ENCODE results near the gene LRRC28.

LRRC28 gene

DNA sequence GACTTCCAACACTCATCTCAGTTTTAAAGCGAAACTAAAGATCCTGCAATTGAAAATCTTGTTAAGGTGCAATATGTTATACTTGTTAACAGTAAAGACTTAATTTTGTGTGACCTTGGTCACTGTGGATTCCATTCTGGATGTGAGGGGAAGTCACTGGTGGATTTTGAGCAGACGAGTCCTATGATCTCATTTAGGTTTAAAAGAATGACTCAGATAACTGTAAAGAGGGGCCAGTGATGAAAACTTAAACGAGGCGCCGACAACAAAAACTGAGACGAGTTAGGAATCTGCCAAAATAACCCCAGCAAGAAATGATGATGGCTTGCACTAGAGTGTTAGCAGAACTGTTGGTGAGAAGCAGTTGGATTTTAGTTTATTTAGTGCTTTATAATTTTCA lies 56.5 kb downstream of the LRRC28 start:
- no peak for DNase-seq

DNA sequence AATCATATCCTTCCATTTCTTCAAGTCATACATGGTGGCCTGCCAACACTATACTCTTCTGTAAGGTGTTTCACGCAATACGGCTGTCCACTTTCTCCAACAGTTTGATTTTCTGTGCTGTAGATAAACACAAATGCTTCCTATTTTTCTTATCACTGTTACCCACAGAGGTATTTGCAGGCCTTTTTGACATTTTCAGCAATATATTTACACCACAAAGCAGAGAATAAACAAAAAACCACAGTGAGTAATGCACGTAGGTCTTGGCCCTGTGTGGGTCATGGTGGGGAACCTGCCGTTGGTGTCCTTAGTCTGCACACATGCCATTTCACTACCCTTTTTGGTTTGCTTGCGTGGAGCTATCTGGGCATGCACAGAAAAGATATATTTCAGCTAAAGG lies 59.5 kb downstream of the LRRC28 start:
- DNase-seq = peak; percentile 10

DNA sequence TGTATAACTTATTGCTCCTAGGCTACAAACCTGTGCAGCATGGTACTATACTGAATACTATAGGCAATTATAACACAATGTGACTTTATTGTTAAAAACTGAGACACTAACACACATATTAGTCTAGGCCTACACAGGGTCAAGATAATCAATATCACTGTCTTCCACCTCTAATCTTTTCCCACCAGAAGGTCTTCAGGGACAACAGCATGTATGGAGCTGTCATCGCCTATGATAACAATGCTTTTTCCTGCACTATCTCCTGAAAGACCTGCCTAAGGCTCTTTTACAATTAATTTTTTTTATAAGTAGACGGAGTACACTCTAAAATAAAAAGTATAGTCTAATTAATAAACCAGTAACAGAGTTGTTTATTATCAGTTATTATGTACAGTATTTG lies 60.9 kb downstream of the LRRC28 start:
- peak; percentile 70 for DNase-seq

DNA sequence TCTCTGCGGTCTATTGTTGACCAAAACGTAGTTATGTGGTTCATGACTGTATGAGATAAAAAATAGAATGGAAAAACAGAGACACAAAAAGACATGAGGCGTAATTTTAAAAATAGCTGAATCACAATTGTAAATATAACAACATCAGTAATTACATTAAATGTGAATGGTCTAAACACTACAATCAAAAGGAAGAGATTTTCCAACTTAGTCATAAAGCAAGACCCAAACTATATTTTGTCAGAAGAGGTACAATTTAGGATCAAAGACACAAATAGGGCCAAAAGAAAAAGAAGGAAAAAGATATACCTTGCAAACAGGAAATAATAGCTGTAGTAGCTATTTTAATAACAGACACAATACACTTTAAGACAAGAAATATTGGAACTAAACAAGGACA lies 61.5 kb downstream of the LRRC28 start:
- no peak for DNase-seq

DNA sequence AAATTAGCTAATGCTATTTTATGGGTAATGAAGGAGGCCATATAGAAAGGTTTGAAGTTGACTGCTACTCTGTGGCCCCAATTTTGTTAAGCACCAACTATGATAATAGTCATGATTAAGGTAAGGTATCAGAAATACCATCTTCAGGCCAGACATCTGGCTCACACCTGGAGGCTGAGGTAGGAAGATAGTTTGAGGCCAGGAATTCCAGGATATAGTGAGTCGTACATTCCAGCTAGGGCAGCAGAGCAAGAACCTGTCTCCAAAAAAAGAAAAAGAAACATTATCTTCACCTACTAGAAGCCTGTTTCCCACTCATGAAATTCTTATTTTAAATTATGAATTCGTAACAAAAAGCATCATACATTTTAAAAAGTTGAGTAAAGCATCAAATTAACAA lies 64.4 kb downstream of the LRRC28 start:
- DNase-seq = no peak

DNA sequence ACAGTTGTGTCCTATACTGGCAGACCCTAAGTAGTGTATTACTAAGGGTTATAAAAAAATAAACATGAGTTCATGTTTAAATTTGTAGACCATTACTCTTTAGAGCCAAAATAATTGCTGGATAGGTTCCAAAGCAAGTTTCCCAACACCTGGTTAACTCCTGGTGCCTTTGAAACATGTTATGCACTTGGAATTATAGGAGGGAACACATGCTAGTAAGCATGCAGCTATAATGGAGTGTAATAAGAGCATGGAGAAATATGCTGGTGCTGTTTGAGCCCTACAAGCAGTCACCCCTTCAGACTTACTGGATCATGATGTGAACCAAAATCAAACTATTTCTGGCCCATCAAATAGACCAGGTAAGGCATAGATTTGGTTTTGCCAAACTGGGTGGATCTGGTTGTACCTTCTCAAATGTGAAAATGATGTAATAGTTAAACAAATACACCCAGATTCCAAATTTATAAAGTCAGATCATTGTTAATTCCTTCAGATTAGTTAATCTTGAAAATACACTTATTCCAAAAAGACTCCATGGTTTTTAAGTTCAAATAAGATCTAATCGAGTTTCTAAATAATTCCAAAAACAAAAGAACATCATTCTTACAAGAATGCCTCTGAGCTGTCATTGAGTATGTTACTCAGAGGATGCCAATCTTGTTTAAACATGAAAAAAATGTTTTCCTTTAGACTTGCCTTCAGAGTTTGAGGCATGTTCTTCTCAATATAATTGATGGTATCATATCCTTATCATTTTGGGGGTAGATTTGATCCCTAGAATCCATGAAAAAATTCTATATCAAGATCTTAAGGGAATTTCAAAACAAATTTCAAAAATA lies 69.3 kb downstream of the LRRC28 start:
- DNase-seq = no peak

DNA sequence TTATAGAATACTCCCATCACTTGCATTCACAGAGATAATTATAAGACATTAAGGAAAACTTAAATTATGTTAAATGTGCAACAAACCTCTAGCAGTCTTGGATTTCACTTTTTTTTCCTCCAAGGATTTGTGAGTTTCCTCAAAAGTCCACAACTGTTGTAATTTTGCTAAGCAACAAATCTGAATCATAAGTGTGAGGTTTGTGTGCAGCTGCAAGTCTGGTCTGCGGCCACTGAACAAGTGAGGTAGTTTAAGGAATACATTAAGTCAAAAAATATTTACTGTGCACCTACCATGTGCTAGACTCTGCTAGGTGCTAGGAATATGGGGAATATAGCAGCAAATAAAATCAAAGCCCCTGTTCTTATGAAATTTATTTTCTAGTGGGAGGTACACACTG lies 70.2 kb downstream of the LRRC28 start:
- no peak for DNase-seq

DNA sequence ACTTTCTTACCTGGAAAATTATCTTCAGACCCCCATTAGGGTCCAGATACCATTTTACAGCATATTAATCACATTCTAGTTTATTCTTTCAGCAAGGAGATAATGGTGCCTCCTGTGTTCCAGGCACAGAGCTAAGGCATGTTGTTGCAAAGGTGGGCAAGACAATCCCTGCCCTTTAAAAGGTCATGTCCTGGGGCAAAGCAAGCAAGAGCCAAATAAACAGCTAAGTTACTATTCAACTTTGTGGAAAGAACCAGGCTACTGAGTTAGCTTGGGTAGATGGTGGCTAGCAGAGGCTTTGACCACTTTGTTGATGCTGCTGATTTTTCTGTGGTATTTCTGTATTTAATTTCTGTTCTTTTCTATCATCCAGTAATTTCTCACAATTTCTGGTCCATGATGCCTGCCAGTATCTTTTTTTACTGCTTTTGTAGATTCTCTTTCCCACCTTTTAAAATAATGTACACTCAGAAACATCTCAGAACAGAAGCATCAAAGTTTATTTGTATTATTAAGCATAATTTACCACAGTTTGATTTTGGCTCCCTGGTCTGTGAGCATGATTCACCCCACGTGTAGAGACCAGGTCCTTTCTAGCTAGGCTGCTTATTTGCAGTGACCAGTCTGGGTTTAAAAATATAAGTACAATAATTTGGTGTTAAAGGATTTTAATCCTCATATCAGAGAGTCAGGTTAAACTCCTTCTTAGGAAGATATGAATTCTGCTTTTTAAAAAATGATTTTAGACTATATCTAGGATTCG lies 71.5 kb downstream of the LRRC28 start:
- DNase-seq = no peak

DNA sequence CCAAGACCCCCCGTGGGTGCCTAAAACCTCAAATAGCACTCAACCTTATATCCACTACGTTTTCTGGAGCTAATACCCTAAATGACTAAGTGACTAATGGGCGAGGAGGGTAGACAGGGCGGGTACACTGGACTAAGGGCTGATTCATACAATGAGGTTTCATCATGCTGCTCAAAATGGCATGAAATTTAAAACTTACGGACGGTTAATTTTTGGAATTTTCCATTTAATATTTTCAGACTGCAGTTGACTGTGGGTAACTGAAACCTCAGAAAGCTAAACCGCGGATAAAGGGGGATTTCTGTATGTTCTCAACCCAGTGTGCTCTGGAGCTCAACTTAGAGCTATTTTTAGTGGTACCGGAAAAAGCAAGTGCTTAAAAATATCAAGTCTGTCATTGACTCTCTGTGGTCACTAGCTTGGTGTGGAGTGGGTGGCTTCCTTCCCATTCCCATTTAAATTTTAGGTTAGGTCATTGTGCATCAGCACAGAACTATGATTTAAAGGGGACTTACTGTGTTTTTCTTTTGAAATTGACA lies 72.9 kb downstream of the LRRC28 start:
- DNase-seq = no peak

DNA sequence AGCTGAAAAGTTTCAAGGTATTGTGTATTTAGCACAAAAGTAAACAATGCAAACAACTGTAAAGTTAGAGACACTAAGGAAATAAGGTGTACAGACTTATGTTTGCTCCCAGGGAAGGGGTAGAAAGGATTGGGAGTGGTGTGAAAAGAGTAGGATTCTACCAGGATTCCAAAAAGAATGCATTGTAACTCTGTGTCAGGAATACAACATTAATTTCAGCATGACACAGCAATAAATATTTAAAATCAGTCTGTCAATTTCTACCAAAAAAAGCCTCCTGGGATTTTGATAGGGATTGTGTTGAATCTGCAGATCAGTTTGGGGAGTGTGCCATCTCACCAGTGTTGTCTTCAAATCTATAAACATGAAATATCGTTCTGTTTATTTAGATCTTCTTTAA lies 73.4 kb downstream of the LRRC28 start:
- no peak for DNase-seq

DNA sequence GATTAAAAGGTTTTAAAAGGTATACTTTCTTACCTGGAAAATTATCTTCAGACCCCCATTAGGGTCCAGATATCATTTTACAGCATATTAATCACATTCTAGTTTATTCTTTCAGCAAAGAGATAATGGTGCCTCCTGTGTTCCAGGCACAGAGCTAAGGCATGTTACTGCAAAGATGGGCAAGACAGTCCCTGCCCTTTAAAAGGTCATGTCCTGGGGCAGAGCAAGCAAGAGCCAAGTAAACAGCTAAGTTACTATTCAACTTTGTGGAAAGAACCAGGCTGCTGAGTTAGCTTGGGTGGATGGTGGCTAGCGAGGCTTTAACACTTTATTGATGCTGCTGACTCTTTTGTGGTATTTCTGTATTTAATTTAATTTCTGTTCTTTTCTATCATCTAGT lies 75.0 kb downstream of the LRRC28 start:
- no peak for DNase-seq

DNA sequence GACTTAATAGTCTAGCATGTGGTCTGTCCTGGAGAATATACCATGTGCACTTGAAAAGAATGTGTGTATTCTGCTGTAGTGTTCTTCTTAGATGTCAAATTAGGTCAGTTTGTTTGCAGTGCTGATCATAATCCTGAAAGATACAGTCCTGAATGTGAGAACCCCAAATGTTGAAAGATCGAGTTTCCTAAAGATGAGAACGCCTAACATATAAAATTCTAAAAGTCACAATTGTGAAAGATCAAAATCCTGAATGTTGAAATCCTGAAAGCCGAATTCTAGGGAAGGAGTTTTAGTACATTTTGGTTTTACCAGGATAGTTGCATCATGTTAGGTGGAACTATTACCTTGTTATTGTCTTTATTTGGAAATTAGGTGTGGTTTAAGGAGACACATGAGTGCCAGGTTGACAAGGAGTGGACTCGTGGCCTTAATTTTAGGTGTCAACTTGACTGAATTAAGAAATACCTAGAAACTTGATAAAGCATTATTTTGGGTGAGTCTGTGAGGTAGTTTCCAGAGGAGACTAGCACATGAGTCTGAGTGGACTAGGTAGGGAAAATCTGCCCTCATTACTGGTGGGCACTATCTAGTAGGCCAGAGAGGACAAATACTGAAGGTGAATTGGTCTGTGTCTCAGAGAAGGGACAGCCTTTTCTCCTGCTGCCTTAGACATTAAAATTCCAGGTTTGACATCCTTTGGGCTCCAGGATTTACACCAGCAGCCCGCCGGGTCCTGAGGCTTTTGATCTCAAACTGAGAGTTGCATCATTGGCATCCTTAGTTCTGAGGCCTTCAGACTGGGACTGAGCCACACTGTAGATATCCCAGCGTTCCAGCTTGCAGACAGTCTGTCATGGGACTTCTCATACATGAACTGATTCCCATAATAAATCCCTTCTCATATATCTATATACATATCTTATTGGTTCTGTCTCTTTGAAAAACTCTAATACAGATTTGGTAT lies 77.1 kb downstream of the LRRC28 start:
- DNase-seq = no peak

DNA sequence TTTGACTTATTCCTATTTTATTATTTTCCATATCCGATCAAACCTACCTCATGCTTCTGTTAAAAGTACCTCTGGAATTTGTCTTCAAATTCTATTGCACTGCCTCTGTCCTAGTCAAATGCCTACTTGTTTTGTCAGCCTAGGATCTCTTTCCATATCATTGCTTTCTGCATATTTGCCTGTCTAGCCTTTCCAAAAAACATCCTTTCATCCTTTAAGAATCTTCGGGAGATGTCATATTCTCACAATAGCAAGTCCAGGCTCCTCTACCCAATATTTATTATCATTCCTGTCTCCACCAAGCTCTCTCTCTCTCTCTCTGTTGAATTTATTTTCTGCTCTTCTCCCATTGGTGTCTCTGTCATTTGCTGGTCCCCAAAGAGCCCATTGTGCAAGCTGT lies 80.1 kb downstream of the LRRC28 start:
- DNase-seq = no peak

DNA sequence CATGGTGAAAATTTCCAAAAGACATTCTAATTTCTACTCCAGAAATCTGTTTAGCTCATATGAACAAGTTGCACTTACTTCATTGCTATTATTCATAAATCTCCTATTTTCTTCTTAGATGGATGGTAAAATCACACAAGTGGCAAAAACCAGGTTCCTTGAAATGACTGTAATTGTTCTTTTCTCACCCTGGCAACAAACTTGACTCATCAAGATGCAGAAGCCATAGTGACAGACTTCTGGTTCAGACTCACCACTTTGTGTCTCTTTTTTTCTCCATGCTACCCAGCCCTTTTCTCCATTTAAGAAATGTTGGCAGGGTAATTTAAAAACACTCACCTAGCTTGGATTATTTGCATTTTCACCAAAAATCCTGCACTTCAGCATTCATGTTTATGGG lies 82.1 kb downstream of the LRRC28 start:
- DNase-seq = no peak

DNA sequence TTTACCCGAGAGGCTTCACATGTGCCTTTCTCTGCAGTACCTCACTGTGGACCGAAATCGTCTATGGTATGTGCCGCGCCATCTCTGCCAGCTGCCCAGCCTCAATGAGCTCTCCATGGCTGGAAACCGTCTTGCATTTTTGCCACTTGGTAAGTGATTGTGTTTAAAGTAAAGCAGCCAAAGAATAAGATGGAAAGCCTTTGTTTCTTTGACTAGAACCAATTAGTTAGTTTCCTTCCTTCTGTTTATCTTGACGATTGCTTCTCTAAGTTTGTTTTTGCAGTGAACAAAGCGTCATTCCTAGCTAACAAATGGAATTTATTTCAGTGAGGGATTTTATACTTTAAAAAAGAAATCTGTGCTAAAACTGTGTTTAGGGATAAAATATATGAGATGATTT lies 82.7 kb downstream of the LRRC28 start:
- no peak for DNase-seq

DNA sequence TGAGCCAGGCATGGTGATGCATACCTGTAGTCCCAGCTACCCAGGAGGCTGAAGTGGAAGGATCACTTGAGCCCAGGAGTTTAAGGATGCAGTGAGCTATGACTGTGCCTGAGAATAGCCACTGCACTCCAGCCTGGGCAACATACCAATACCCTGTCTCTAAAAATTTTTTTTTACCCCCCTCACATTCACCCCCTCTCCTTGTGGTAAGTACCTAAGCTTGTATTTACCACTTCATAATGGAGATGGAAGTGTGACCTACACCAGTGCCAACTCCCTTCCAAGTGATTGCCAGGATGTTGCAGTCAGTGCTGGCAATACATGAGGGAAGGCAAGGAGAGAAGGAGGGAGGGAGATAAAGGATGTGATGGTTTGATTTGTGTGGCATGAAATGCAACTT lies 84.2 kb downstream of the LRRC28 start:
- DNase-seq = no peak

DNA sequence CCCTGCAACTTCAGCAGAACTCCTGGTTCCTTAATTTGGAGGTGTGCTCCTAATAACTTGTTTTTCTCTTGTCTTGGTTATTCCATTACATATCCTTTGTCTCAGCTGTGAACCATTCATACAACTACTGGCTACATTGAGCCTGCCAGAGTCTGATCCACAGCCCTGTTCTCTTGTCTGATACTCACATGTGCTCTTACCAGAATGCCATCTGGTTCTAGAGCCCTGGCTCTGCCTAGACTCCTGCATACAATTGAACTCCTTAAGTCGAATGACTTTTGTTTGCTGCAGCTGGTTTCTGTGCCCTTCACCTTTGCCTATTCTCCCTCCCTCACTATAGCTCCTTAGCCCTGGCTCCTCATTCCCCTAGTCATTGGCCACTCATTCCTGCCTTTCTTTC lies 85.5 kb downstream of the LRRC28 start:
- no peak for DNase-seq

DNA sequence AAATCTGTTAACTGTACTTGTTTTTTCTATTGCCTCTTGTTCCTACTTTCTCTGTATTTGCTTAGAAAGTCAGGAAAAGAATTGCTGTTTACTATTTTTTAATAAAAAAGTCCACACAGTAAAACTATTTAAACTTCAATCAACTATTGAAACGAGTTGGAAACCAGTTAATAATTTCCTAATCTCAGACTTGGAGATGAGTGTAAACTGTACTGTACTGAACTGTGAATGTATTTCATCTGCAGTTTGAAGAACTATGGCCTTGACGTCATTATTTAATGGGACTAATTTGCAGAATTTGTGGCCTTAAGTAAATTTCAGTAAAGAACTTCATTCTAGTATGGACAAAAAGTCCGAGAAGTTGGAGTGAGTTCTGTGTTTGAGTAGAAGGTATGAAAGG lies 89.1 kb downstream of the LRRC28 start:
- no peak for DNase-seq

DNA sequence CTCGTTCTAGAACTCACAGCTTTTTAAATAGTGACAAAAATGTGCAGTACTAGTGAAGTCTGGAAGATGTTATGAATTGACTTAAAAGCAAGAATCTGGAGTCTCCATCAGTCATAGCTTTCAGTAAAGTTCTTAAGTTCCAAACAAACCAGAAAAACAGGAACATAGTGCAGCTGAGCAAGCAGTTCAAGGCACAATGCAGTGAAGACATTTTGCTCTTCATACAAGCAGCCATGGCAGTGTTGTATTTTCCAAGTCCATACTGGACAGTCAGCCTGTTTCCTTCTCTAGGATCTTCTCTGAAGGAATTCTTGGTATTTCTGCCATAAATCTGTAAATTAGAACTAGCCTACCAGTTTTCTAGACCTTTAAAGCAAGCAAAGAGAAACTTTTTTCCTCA lies 90.5 kb downstream of the LRRC28 start:
- DNase-seq = no peak

DNA sequence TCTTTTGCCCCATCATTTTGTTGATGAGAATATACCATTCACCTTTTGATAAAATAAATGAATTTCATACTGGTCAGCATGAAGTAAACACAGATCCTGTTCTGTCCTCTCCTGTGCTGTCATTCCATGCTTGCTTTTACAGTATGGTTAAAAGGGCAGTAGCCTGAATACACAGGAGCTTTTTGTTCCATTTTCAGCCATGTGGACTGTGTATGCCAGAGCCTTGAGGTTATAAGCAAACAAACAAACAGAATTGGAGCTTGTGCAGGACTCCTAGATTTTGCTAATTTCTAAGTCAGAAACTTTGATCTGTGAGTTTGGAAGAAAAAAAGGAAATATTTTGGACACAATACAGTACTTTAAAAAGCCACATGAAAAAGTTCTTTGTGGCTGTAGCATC lies 91.9 kb downstream of the LRRC28 start:
- no peak for DNase-seq

DNA sequence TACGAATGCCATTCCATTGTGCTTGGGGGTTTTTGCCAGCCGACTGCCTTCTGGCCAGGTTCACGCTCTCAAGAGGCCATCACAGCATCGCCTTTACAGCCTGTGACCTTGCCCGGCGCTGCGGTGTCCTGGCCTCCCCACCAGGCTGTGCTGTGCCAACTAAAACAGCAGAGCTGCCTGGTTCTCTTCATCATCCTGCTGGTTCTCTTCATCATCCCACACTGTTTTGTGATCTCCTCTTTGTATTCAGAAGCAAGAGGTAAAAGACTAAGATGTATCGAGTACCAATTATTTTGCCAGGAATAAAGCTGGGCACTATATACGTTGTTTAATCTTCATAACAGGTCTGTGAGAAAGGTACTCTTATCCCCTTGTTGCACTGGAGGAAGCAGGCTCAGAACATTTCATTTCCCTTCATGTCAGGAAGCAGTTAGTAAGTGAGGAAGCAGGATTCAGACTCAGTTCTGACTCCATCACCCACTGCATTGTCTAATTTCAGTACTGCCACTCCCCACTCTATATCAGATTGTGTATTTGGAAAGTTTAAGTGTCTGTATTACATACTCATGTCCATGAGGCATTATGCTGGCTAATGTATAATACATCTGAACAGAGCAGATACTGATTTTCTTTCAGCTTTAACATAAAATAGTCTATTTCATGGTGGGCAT lies 92.7 kb downstream of the LRRC28 start:
- peak; percentile 8 for DNase-seq

DNA sequence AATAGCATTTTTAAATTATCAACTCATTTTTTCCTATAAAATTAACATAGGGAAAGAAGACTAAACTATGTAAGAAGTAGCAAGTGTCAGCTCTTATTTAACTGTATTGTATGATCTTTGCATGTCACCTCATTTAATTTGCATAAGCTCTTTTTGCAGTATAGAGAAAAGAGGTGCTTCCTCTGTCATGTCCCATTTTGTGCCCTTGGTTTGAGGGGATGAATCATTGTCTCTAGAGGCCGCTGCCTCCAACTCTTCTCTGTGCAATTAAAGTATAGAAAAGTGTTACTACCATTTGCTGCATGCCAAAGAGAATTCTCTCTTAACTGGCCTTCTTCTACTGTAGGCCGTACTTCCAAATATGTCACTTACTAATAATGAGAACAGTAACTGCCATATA lies 93.4 kb downstream of the LRRC28 start:
- no peak for DNase-seq
